ENCODE results near the gene CDHR3.

Gene CDHR3

DNA sequence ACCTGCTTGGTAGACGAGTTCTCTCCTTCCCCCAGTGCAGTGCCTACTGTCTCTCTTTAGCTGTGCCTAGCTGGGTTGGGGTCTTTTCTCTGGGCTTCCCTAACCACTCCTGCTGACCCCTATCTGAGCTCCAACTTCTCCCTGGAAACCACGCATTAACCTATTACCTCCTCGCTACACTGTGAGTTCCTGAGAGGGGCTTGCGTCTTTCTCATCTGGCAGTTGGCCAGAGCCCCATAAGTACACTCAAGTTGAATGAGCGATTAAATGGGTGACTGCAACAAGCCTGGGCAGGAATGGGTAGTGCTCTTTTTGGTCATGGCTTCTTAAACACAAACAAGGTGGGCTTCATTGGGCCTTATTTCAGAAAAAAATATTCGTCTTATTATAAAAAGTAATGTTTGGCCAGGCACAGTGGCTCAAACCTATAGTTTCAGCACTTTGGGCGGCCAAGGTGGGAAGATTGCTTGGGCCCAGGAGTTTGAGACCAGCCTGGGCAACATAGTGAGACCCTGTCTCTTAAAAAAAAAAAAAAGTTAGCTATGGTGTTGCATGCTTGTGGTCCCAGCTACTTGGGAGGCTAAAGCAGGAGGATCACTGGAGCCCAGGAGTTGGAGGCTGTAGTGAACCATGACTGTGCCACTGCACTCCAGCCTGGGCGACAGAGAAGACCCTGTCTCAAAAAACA, 107.6 kb downstream of the CDHR3 start:
- H3K4me3 ChIP-seq (ENCODE audit: low read length): peak overlapping the region; percentile 54
- peak; percentile 45 for DNase-seq (ENCODE audit: low read depth, low spot score)

- H3K4me3 ChIP-seq (ENCODE audit: low read length): peak overlapping the region; percentile 54
- DNase-seq (ENCODE audit: low read depth, low spot score): peak; percentile 98
Observed at GRCh38 chr7:106071356-106071998, 108.4 kb downstream of the CDHR3 start.

- peak; percentile 62 for DNase-seq (ENCODE audit: low read depth, low spot score)
- H3K4me3 ChIP-seq (ENCODE audit: low read length): peak overlapping the region; percentile 54
Observed at GRCh38 chr7:106071999-106072714, 109.1 kb downstream of the CDHR3 start.

GRCh38 chr7:106072715-106073091, 109.6 kb downstream of the CDHR3 start:
- H3K4me3 ChIP-seq (ENCODE audit: low read length): no peak overlapping the region
- DNase-seq (ENCODE audit: low read depth, low spot score): no peak

- no peak overlapping the region for H3K4me3 ChIP-seq (ENCODE audit: low read length)
- no peak for DNase-seq (ENCODE audit: low read depth, low spot score)
Observed at GRCh38 chr7:106073701-106074100, 110.6 kb downstream of the CDHR3 start.

- DNase-seq (ENCODE audit: low read depth, low spot score): no peak
- H3K4me3 ChIP-seq (ENCODE audit: low read length): no peak overlapping the region
Observed at GRCh38 chr7:106074257-106074656, 111.2 kb downstream of the CDHR3 start.

DNA sequence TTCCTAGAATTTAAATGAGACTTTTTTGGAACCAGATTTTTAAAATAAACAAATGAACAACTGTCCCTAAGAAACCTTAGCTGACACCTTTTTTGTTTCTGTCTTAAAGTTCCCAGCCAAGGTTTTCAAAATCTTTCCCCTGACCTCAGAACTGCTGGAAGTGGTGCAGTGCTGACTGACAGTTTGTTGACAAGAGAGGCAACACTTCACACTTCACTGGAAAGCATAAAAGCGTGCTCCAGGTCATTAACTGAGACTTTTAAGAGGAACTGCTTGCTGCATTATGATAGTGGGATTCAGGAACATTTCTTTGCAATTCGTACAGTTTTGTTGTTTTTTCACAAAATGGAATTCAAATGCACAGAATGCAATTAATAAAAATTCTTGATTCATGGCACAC, 112.9 kb downstream of the CDHR3 start:
- no peak for DNase-seq (ENCODE audit: low read depth, low spot score)
- no peak overlapping the region for H3K4me3 ChIP-seq (ENCODE audit: low read length)

- DNase-seq (ENCODE audit: low read depth, low spot score): no peak
- H3K4me3 ChIP-seq (ENCODE audit: low read length): no peak overlapping the region
Observed at GRCh38 chr7:106076537-106076936, 113.5 kb downstream of the CDHR3 start.

DNA sequence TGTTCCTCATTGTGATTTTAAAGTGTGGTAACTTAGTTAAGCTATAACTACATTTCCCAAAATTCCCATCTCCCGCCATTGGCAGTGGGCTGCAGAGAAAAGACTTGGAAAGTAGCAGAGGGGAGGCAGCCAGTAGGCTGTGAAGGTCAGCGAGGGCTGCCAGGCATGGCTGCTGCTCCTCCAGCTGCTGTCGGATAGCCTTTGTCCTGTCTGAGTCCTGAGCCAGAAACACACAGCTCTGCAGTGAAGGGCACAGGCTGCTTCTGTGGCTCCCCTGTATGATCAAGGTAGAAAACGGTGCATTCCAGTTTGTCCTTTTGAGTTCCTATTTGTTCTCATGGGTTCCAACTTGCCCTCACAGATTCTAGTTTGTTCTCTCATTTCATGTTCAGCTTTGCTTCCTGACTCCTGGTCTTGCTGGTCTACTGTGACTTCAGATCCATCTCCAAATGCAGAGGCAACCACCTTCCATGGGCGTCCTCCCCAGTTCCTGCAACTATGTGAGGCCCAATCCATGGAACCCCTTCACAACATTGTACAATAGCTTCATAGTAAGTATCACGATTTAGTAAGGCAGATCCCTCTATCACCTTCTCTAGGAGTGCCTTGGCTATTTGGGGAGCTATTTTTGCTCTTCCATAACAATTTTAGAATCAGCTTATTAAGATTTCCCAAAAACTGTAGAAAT, 117.4 kb downstream of the CDHR3 start:
- H3K4me3 ChIP-seq (ENCODE audit: low read length): no peak overlapping the region
- DNase-seq (ENCODE audit: low read depth, low spot score): no peak

GRCh38 chr7:106082087-106082854, 119.2 kb downstream of the CDHR3 start:
- no peak overlapping the region for H3K4me3 ChIP-seq (ENCODE audit: low read length)
- DNase-seq (ENCODE audit: low read depth, low spot score): no peak
